Right atrium auricular region (tissue), 2 donors: Measurements from ENCODE around the gene RELA. TPM values are rescaled to one million over a fixed set of nuclear protein-coding genes. Genes with fewer than 3 reads are reported as not detected.
"Not testable (repeated sequence)": the region's sequence is repeated elsewhere in the genome, so short reads cannot be mapped to it uniquely, and the experiment has no call there.

Experiments used
- DNase-seq: peaks from one replicate; pipeline ENCODE4 v3.0.0-alpha.2; 2019; ENCODE audit warnings: low spot score
- H3K27ac ChIP-seq, 2 donors: fragments of 200-600 bp; sonication (generic); 1 replicate in 1 of 2; 2 replicates in 1 of 2; pipeline ENCODE4 v1.5.1; 2016 to 2019
- H3K27me3 ChIP-seq, 2 donors: fragments of 200-600 bp; sonication (generic); one replicate each; pipeline versions ENCODE4 v1.5.1 to v1.6.0; 2017 to 2019
- H3K36me3 ChIP-seq: fragments of 200-600 bp; sonication (generic); one replicate; pipeline ENCODE4 v1.5.1; 2016
- H3K4me1 ChIP-seq, 2 donors: fragments of 200-600 bp; sonication (generic); one replicate each; pipeline versions ENCODE4 v1.5.1 to v1.6.0; 2017 to 2019
- H3K4me3 ChIP-seq, 2 donors: fragments of 200-600 bp; sonication (generic); 1 replicate in 1 of 2; 2 replicates in 1 of 2; pipeline ENCODE4 v1.5.1; 2017 to 2019; ENCODE audit warnings: mild to moderate bottlenecking in 1 of 2, moderate library complexity in 1 of 2
- H3K9me3 ChIP-seq, 2 donors: fragments of 200-600 bp; sonication (generic); one replicate each; pipeline ENCODE4 v1.5.1; 2019
- total RNA-seq, 2 donors: library from RNA; depleted of rRNA; stranded (reverse); fragments of >200 nt; gene quantifications; one replicate each; pipeline ENCODE4 v1.1.0, GENCODE V29; 2016
- TF ChIP-seq, protein P1 (sequence below), 2 donors: fragments of 200-600 bp; sonication (generic); IDR thresholded peaks; one replicate each; pipeline ENCODE4 v1.5.1; 2019; ENCODE audit warnings: antibody characterized with exemption in 2 of 2

The RELA gene
- total RNA-seq, 2 donors from 2014 or later, result 30.7 to 54.9 TPM

DNA sequence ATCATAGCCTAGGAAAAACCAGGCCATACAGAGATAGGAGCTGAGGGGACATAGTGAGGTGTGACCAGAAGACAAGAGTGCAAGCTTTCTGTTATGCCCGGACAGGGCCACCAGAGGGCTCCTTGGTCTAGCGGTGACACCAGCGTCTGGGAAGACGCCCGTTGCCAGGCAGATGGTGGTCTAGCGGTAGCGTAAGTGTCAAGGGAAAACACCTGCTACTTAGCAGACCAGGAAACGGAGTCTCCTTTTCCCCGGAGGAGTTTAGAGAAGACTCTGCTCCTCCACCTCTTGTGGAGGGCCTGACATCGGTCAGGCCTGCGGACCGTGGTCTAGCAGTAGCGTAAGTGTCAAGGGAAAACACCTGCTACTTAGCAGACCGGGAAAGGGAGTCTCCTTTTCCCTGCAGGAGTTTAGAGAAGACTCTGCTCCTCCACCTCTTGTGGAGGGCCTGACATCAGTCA is 43.6 kb upstream of the RELA start:
- TF ChIP-seq, protein P1, sequence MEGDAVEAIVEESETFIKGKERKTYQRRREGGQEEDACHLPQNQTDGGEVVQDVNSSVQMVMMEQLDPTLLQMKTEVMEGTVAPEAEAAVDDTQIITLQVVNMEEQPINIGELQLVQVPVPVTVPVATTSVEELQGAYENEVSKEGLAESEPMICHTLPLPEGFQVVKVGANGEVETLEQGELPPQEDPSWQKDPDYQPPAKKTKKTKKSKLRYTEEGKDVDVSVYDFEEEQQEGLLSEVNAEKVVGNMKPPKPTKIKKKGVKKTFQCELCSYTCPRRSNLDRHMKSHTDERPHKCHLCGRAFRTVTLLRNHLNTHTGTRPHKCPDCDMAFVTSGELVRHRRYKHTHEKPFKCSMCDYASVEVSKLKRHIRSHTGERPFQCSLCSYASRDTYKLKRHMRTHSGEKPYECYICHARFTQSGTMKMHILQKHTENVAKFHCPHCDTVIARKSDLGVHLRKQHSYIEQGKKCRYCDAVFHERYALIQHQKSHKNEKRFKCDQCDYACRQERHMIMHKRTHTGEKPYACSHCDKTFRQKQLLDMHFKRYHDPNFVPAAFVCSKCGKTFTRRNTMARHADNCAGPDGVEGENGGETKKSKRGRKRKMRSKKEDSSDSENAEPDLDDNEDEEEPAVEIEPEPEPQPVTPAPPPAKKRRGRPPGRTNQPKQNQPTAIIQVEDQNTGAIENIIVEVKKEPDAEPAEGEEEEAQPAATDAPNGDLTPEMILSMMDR (IDR thresholded peaks at IDR 0.05), result peak; percentile 61 to 81
- peak overlapping the region in 1 of 2 donors; percentile 17 for H3K4me3 ChIP-seq
- H3K36me3 ChIP-seq, H3K9me3 ChIP-seq, H3K27me3 ChIP-seq, H3K27ac ChIP-seq: not testable (repeated sequence)
- H3K4me1 ChIP-seq, result peaks cover 0 to 13% of the 10 kb centered on the region in 2 donors
- peak; percentile 80 for DNase-seq

DNA sequence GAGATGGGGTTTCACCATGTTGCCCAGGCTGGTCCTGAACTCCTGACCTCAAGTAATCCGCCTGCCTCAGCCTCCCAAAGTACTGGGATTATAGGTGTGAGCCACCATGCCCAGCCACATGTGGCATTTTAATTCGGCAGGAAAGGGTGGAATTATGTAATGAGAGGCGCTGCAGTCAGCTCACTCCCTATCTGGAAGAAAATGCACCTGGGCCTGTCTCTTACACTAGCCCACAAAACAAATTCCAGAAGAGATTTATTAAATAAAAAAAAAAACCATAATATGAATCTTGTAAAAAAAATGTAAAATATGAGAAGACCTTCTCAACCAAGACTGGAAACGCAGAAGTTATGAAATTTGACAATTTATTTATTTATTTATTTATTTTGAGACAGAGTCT is 41.1 kb upstream of the RELA start:
- H3K9me3 ChIP-seq, result no peaks in the 10 kb centered on the region
- TF ChIP-seq, protein P1 (IDR thresholded peaks at IDR 0.05), result no peak
- no peak for DNase-seq
- H3K36me3 ChIP-seq, result no peaks in the 10 kb centered on the region
- H3K4me1 ChIP-seq, result peaks cover 0 to 5% of the 10 kb centered on the region in 2 donors
- H3K27ac ChIP-seq, result no peak overlapping the region
- no peak overlapping the region for H3K4me3 ChIP-seq
- no peaks in the 10 kb centered on the region for H3K27me3 ChIP-seq

DNA sequence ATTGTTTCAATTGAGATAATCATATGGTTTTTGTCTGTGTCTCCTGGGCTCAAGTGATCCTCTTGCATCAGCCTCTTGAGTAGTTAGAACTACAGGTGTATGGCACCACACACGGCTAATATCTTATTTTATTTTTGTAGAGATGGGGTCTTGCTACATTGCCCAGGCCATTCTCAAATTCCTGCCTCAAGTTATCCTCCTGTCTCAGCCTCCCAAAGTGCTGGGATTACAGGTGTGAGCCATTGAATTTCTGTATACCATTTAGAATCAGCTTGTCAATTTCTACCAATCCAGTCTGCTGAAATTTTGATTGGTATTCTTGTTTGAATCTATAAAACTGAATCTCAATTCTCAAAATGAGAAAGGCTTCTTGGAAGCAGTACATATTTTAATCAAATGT is 39.0 kb upstream of the RELA start:
- peaks cover 0 to 5% of the 10 kb centered on the region in 2 donors for H3K4me1 ChIP-seq
- no peaks in the 10 kb centered on the region for H3K9me3 ChIP-seq
- TF ChIP-seq, protein P1 (IDR thresholded peaks at IDR 0.05), result no peak
- no peak overlapping the region for H3K27ac ChIP-seq
- no peaks in the 10 kb centered on the region for H3K36me3 ChIP-seq
- no peak for DNase-seq
- no peak overlapping the region for H3K4me3 ChIP-seq
- H3K27me3 ChIP-seq, result no peaks in the 10 kb centered on the region

DNA sequence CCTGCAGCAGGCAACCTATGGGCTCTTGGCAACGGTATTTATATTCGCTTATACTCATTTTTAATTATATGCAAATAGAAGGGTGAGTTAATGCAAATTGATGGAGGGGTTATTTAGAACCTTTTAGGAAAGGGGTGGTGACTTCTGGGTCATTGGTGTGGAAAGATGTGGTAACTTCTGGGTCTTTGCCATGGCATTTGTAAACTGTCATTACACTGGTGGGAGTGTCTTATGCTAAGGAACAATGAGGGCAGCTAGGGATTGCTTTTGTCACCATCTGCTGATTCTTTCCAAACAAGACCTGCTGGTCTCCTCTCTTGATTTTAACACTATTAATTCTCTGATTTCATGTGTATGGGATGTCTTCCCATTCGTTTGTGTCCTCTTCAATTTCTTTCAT is 37.7 kb upstream of the RELA start:
- TF ChIP-seq, protein P1 (IDR thresholded peaks at IDR 0.05), result no peak
- no peak for DNase-seq
- Histone ChIP-seq H3K4me1 (no peaks in the 10 kb centered on the region), H3K27me3 (no peaks in the 10 kb centered on the region), H3K4me3 (no peak overlapping the region), H3K36me3 (no peaks in the 10 kb centered on the region), H3K27ac (no peak overlapping the region), H3K9me3 (no peaks in the 10 kb centered on the region)

DNA sequence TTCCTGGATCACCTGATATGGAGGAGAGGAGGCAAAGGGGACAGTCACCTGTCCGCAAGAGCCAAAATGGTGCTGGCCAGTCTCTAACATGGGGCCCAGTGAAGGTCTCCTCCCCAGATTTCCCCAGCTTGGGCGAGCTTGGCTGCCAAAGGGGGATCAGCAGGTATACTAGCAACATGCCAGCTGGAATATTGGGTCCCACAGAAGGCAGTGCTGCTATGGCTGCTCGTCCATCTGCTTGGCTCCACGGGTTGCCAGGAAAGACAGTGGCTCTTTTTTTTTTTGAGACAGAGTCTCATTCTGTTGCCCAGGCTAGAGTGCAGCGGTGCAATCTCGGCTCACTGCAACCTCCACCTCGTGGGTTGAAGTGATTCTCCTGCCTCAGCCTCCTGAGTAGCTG is 36.6 kb upstream of the RELA start:
- Histone ChIP-seq H3K36me3 (no peaks in the 10 kb centered on the region), H3K4me1 (no peaks in the 10 kb centered on the region), H3K27me3 (no peaks in the 10 kb centered on the region), H3K27ac (no peak overlapping the region), H3K4me3 (no peak overlapping the region), H3K9me3 (no peaks in the 10 kb centered on the region)
- DNase-seq, result no peak
- TF ChIP-seq, protein P1 (IDR thresholded peaks at IDR 0.05), result no peak

DNA sequence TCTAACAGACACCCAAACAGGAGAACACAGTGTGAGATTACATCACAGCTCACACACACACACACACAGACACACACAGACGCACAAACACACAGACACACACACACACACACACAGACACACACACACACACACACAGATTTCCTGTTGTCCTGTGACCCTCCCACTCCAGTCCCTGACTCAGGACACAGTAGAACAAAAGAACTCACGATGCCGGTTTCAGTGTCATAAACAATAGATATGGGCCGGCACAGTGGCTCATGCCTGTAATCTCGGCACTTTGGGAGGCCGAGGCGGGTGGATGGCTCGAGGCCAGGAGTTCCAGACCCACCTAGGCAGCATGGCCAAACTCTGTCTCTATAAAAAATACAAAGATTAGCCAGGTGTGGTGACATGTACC is 35.5 kb upstream of the RELA start:
- Histone ChIP-seq H3K36me3 (no peaks in the 10 kb centered on the region), H3K27ac (no peak overlapping the region), H3K9me3 (no peaks in the 10 kb centered on the region), H3K4me3 (no peak overlapping the region), H3K27me3 (no peaks in the 10 kb centered on the region), H3K4me1 (no peaks in the 10 kb centered on the region)
- TF ChIP-seq, protein P1 (IDR thresholded peaks at IDR 0.05), result no peak
- DNase-seq, result no peak
